GM23338 (cell line): ENCODE measurements around the gene MALRD1.

ENCODE experiments used
- CREB1 ChIP-seq: fragments of 250-450 bp; sonication (Bioruptor Pico); IDR thresholded peaks from 2 replicates; pipeline ENCODE4 v1.5.0; 2020; ENCODE audit warnings: low read depth, mild to moderate bottlenecking, moderate library complexity
- EZH2 ChIP-seq: fragments of 200-600 bp; sonication (generic); IDR thresholded peaks from one replicate; pipeline ENCODE4 v1.8.0; 2017; ENCODE audit warnings: antibody characterized with exemption, mild to moderate bottlenecking, low read depth; ENCODE audit not compliant: unreplicated experiment
- EZH2phosphoT487 ChIP-seq: fragments of 200-600 bp; sonication (generic); IDR thresholded peaks from one replicate; pipeline ENCODE4 v1.8.1; 2018; ENCODE audit warnings: antibody characterized with exemption; ENCODE audit not compliant: unreplicated experiment
- JUNB ChIP-seq: IDR thresholded peaks from one replicate; pipeline ENCODE4 v1.6.1; 2016; ENCODE audit warnings: antibody characterized with exemption; ENCODE audit not compliant: unreplicated experiment
- POLR2AphosphoS5 ChIP-seq: IDR thresholded peaks from 2 replicates; pipeline ENCODE4 v1.6.1; 2016; ENCODE audit warnings: antibody characterized with exemption, low read depth
- ZNF114 ChIP-seq: fragments of 250-450 bp; sonication (Bioruptor Pico); IDR thresholded peaks from 2 replicates; pipeline ENCODE4 v1.5.0; 2020; ENCODE audit warnings: mild to moderate bottlenecking, moderate library complexity
- TF ChIP-seq, protein P1 (sequence below), 2 experiments: fragments of 200-600 bp in 1 of 2; sonication (generic) in 1 of 2; conservative IDR thresholded peaks; 2 replicates each; pipeline versions ENCODE4 v1.5.1 to v1.6.1; 2016 to 2017; ENCODE audit warnings: antibody characterized with exemption in 2 of 2, low read depth in 2 of 2, mild to moderate bottlenecking in 2 of 2, moderate library complexity in 1 of 2
- TF ChIP-seq, protein P2 (sequence below): IDR thresholded peaks from one replicate; pipeline ENCODE4 v1.6.1; 2018; ENCODE audit warnings: antibody characterized with exemption; ENCODE audit not compliant: unreplicated experiment

DNA sequence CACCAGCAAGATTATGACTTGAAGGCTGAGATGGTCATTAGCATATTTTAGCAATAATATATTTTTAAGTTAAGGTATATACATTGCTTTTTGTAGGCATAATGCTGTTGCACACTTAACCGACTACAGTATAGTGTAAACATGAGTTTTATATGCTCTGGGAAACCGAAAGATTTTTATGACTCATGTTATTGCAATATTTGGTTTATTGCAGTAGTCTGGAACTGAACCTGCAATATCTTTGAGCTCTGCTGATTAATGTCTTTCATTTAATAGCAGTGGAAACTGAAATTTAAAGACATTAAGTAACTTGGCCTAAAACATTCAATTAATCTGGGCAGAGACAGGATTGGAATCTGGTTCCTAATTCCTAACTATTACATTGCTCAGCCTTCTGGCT is 500.9 kb downstream of the MALRD1 start:
- TF ChIP-seq, protein P1, sequence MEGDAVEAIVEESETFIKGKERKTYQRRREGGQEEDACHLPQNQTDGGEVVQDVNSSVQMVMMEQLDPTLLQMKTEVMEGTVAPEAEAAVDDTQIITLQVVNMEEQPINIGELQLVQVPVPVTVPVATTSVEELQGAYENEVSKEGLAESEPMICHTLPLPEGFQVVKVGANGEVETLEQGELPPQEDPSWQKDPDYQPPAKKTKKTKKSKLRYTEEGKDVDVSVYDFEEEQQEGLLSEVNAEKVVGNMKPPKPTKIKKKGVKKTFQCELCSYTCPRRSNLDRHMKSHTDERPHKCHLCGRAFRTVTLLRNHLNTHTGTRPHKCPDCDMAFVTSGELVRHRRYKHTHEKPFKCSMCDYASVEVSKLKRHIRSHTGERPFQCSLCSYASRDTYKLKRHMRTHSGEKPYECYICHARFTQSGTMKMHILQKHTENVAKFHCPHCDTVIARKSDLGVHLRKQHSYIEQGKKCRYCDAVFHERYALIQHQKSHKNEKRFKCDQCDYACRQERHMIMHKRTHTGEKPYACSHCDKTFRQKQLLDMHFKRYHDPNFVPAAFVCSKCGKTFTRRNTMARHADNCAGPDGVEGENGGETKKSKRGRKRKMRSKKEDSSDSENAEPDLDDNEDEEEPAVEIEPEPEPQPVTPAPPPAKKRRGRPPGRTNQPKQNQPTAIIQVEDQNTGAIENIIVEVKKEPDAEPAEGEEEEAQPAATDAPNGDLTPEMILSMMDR (conservative IDR thresholded peaks at IDR 0.05; ENCODE audit: low read depth in 2 of 2), result no peak
- TF ChIP-seq EZH2 (no peak), ZNF114 (CRISPR knock-in tag) (no peak), EZH2phosphoT487 (no peak), POLR2AphosphoS5 (no peak), CREB1 (CRISPR knock-in tag) (no peak), JUNB (no peak)
- TF ChIP-seq, protein P2, sequence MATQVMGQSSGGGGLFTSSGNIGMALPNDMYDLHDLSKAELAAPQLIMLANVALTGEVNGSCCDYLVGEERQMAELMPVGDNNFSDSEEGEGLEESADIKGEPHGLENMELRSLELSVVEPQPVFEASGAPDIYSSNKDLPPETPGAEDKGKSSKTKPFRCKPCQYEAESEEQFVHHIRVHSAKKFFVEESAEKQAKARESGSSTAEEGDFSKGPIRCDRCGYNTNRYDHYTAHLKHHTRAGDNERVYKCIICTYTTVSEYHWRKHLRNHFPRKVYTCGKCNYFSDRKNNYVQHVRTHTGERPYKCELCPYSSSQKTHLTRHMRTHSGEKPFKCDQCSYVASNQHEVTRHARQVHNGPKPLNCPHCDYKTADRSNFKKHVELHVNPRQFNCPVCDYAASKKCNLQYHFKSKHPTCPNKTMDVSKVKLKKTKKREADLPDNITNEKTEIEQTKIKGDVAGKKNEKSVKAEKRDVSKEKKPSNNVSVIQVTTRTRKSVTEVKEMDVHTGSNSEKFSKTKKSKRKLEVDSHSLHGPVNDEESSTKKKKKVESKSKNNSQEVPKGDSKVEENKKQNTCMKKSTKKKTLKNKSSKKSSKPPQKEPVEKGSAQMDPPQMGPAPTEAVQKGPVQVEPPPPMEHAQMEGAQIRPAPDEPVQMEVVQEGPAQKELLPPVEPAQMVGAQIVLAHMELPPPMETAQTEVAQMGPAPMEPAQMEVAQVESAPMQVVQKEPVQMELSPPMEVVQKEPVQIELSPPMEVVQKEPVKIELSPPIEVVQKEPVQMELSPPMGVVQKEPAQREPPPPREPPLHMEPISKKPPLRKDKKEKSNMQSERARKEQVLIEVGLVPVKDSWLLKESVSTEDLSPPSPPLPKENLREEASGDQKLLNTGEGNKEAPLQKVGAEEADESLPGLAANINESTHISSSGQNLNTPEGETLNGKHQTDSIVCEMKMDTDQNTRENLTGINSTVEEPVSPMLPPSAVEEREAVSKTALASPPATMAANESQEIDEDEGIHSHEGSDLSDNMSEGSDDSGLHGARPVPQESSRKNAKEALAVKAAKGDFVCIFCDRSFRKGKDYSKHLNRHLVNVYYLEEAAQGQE, result no peak
